GM13976 (cell line): ENCODE results near the gene GPR162.

Experiments used
- DNase-seq: peaks from one replicate; pipeline ENCODE4 v3.0.0; 2012; ENCODE audit warnings: low spot score
- CTCF ChIP-seq: IDR thresholded peaks from 2 replicates; pipeline ENCODE4 v1.5.1; 2012; ENCODE audit warnings: borderline replicate concordance, mild to moderate bottlenecking; ENCODE audit not compliant: insufficient read depth; ENCODE audit errors: extremely low read depth, missing control alignments, control extremely low read depth
- in situ Hi-C: fragments of 300-500 bp; cut with MboI; formaldehyde crosslinking; loops from one replicate; pipeline ENCODE4 v1.12.0; 2022; ENCODE audit warnings: low sequenced_read_pairs, mixed read lengths, inconsistent platforms; ENCODE audit not compliant: unreplicated experiment

The GPR162 gene

GRCh38 chr12:6796576-6796975 lies 25.0 kb upstream of the GPR162 start:
- TF ChIP-seq CTCF = no peak
- no peak for DNase-seq
- in situ Hi-C loops = no loop called here

GRCh38 chr12:6799147-6799546 lies 22.5 kb upstream of the GPR162 start:
- DNase-seq = no peak
- in situ Hi-C loops = no loop called here
- no peak for TF ChIP-seq CTCF

DNA sequence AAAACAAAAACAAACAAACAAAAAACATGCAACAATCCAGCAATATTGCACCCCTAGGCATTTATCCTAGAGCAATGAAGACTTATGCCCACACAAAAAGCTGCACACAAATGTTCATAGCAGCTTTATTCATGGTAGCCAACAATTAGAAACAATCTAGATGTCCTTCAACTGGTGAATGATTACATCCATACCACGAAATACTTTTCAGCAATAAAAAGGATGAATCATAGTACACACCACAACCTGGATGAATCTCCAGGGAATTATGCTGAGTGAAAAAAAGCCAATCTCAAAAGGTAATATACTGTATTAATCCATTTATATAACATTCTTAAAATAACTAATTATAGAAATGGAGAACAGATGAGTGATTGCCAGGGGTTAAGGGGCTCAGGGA lies 14.5 kb upstream of the GPR162 start:
- in situ Hi-C loops = no loop called here
- no peak for TF ChIP-seq CTCF
- no peak for DNase-seq

DNA sequence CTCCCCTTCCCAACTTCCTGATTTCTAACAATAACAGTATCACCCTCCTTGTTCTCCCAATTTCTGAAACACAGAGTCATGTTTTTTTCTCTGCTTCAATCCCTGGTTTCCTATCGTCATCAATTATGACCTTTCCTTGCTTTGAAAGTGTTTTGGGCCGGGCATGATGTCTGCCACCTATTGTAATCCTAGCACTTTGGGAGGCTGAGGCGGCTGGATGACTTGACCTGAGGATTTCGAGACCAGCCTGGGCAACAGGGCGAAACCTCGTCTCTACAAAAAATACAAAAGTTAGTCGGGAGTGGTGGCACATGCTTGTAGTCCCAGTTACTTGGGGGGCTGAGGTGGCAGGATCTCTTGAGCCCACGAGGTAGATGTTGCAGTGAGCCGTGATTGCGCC lies 12.6 kb upstream of the GPR162 start:
- in situ Hi-C loops = no loop called here
- no peak for TF ChIP-seq CTCF
- DNase-seq = no peak

- no peak for DNase-seq
- in situ Hi-C loops = no loop called here
- no peak for TF ChIP-seq CTCF
These were observed 10.9 kb upstream of the GPR162 start for GRCh38 chr12:6810758-6811157.

GRCh38 chr12:6813363-6813762 lies 8.3 kb upstream of the GPR162 start:
- in situ Hi-C loops = no loop called here
- TF ChIP-seq CTCF = no peak
- DNase-seq = no peak

DNA sequence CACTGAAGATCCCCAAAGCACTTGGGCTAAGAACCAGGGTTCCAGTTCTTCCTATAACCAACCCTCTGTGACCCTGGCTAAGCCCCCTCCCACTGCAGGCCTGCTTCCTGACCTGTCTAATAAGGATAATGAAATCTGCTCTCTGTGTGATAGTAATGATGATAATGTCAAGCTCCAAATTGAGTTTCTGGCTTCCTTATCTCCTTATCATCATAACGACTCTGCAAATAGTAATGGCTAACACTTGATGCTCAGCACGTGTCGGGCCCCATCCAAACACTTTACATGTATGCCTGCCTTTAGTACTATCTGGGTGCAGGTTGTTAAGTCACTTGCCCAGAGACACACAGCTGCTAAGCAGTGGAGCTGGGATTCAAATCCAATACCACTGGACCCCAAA lies 5.0 kb upstream of the GPR162 start:
- DNase-seq = no peak
- TF ChIP-seq CTCF = no peak
- in situ Hi-C loops = loop anchor here (5.0 kb wide), 1 partner anchor 34 kb away; no protein-coding TSS in a partner anchor
